HG03097 (cell line): Measurements from ENCODE around the gene ZNF460.
A peak's percentile ranks its signal among the peaks of the same experiment; 100 is the strongest.
"Not testable (repeated sequence)": the region's sequence is repeated elsewhere in the genome, so short reads cannot be mapped to it uniquely, and the experiment has no call there.

Experiments
- ATAC-seq: cut with Tn5 transposase; IDR thresholded peaks from one replicate; pipeline ENCODE4 v1.9.1; 2021; ENCODE audit not compliant: unreplicated experiment, low FRiP score

Gene ZNF460

DNA sequence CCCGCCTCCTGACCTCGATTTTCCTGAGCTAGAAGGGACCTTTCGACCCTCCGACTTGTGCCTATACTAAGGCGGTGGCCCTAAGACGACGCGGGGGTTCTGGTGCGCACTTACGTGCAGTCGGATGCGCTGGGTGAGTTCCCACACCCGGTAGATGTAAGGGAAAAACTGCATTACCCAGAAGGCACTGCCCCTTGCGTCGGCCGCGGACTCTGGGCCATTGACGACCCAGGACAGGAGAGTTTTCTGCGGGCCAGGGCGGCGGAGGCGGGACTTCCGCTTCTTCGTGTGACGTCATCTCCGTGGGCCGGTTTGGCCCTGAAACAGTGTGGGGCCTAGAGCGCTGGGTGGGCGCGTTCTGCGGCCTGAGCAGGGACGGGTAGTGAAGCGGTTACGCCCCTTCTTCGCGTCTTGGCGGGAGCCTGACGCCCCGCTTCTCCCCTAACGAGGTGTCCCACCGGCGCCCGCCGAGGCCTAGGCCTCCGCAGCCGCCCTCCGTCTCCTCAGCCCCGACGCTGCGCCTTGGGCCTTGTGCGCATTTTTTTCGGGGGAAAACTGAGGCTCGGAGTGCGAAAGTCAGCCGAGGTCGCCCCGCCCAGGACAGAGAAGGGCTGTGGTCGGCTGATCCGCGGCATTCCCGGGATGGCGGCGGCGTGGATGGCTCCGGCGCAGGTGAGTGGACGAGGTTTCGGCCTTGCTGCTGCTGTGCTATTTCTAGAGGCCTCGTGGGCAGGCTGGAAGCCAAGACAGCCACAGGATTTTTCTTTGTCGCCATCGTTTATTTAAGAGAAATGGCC is at the start of gene ZNF460:
Gene ZNF460 (plus strand): TSS at position 321 of the 797 bp plus-strand sequence. CDS start 322 bp downstream, at position 643.
- ATAC-seq, result peak; percentile 76

DNA sequence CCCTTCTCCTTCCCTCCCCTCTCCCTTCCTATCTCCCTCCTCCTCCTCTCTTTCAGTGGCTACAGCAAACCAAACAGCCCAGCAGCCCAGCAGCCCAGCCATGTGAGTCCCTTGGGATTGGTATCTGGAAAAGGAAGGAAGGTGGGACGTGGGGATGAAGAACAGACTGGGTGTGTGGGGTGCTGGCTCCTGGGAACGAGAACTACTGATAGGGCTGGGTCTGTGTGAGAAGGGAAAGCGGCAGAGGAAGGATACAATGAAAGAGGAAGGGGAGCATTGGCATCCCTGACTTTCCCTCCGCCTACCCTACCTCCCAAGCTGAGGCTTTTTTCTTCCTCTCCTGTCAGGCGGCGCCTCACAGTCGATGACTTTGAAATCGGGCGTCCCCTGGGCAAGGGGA is 48.6 kb upstream of the ZNF460 start:
- no peak for ATAC-seq

DNA sequence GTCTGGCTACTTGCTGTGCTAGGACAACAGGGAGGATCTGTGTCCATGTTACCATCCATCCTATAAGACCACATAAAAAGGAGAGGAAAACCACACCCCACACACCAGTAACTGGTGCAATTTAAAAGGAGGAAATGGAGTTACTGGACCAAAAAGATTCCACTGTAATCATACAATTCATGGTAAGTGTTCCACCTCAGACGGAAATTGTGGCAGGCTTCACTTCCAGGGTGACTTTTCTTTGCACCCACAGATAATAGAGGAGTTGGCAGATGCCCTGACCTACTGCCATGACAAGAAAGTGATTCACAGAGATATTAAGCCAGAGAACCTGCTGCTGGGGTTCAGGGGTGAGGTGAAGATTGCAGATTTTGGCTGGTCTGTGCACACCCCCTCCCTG is 47.1 kb upstream of the ZNF460 start:
- no peak for ATAC-seq

DNA sequence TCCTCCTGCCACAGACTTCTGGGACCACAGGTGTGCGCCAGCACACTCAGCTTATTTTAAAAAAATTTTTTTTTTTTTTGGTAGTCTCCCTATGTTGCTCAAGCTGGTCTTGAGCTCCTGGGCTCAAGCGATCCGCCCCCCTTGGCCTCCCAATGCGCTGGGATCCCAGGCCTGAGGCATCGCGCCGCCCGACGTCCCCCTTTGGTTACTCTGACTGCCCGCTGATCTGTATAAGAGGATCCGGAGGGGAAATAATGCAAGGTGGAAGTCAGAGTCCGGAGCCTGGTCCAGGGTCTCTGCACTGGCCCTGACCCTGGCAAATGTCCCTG is 40.3 kb upstream of the ZNF460 start:
- no peak for ATAC-seq

DNA sequence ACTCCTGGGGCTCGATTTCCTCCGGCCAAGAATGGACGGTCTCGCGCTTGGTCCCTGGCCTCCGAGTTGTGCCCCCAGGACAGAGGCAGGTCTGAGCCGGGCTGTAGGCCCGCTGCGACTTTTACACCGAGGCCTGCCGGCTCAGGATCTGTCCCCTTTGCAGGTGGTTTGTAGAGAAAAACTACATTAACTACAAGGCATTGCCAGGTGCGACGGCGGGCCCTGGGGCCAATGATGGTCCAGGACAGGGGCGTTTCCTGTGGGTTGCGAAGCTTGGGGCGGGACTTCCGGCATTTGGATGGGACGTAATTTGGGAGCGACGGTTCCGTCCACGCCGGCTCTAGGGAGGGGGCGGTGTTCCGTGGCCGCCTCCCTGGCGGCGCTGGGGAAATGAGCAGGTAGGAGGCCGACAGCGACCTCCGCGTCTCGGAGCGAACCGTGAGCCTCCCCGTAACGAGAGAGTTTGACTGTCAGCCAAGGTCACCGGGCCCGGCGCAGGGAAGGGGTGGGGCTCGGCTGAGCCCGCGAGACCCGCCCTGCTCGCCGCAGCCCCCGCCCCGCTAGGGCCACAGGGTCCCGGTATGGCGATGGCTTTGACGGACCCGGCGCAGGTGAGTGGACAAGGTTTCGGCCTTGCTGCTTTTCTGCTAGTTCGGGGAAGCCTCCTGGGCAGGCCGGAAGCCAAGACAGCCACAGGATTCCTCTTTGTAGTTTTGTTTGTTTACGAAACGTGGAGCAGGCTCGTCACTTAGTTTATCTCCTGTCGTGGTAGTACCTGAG is 39.8 kb upstream of the ZNF460 start, which contains the start of gene ZNF805:
Gene ZNF805 (plus strand): TSS at position 322 of the 780 bp plus-strand sequence. CDS start 260 bp downstream, at position 582.
- ATAC-seq, result peak; percentile 86

DNA sequence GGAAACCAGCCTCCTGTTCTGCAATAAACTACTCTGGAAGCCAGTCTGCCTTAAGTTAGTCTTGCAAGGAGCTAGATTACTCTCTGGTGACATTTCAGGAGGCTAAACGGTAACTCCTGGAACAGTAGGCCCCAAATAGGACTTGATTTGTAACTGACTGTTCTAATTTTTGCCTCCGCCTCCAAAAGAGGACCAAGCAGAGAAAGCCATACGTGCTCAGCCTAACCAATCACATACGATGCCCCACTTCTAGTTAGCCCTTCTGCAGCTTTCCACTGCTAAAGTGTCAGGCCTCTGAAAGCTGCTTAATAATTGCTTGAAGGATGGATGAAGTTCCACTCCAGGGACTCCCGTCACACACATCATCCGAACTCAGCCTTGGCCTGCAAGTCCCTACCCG is 39.1 kb upstream of the ZNF460 start:
- no peak for ATAC-seq

DNA sequence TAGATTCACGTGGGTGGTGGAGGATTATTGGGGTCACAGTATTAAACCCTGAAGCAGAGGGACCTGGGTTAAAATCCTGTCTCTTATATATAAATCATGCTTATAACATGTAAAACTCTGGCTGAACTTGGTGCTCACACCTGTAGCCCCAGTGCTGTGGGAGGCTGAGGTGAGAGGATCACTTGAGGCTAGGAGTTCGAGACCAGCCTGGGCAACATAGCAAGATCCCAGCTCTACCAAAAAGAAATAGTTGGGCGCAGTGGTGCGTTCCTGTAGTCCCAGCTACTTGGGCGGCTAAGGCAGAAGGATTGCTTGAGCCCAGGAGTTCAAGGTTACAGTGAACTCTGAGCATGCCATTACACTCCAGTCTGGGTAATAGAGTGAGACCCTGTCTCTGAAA is 37.5 kb upstream of the ZNF460 start:
- ATAC-seq, result no peak

DNA sequence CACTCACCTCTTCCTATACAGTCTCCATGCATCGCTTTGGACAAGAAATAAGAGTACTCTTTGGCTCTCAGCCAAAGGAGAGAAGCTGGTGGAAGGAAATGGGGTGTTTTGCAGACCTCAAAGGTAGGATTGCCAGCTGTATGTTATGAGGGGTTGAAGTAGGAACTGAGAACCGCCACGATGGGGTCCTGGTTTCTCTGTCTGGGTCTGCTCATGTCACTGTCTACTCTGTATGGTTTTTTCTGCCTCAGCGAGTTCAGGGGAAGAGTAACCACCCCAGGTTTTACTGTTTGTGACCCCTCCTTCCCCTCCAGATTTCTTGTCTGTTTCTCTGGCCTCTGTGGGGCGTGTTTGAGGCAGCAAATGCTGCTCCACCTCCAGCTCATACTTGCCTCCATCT is 35.8 kb upstream of the ZNF460 start:
- ATAC-seq, result no peak

DNA sequence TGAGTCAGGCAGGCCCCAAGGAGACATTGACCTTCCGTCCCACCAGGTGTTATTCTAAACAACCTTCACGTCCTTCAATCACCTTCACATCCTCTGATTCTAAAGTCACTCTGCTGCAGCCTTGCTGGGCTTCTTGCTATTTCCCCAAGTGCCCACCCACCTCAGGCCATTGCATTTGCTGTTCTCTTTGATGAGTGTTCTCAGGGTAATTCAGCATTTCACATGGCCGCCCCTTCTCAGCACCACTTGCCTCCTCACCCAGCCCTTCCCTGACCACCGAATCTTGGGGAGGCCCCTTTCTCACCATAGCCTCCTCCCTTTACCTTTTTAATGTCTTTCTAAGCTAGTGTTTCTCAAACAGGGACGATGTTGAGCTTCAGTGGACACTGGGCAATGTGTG is 35.2 kb upstream of the ZNF460 start:
- no peak for ATAC-seq

DNA sequence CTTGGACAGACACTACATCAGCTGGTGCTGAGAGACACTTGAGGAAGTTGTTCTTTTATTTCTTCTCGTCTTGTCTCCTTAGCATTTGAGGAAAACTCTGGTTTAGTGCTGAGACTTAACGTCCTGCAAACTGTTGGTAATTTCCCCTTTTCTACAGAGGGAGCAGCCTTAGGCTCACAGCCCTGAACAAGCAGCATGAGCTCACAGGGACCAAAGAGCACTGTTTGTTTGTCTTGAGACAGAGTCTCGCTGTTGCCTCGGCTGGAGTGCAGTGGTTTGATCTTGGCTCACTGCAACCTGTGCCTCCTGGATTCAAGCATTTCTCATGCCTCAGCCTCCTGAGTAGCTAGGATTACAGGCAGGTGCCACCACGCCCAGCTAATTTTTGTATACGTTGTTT is 34.3 kb upstream of the ZNF460 start:
- no peak for ATAC-seq

DNA sequence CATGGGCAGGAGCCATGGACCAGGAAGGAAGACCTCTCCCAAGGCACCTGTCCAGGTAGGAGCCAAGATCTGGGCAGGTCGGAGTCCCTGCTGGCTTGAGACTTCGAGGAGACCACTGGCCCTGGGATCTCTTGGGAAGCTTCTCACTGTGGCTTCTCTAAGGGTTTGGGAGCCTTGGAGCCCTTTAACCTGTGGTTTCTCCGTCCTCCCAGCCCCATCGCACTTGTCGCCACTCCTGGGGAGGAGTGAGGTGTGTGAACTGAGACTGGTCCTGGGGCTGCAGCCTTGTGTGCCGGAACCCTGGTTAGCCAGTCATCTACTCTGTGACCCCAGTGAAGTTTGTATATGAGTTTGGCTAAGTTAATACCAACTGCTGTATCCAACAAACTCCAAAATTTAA is 31.6 kb upstream of the ZNF460 start:
- no peak for ATAC-seq

DNA sequence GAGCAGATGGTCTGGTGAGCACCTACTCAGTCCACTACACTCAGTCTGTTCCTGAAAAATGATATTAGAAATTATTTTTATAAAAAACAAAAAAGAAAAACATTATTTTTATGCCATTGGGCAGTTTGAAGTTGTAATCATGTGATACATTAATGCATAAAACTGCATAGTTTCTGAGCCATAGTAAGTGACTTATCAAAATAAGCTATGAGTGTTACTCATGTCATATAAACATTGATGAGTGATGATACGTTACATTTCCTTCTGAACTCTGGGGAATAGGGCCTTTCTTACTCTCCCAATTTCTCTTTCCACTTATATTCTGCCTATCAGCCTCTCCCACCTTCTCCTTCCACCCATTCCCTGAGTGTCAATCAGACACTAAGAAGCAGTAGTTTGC is 31.0 kb upstream of the ZNF460 start:
- ATAC-seq, result no peak

DNA sequence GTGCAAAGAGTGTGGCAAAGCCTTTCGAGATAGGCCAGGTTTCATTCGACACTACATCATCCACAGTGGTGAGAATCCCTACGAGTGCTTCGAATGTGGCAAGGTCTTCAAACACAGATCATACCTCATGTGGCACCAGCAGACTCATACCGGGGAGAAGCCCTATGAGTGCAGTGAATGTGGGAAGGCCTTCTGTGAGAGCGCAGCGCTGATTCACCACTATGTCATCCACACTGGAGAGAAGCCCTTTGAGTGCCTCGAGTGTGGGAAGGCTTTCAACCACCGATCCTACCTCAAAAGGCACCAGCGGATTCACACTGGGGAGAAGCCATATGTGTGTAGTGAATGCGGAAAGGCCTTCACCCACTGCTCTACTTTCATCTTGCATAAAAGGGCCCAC is 26.5 kb upstream of the ZNF460 start:
- ATAC-seq, result not testable (repeated sequence)

DNA sequence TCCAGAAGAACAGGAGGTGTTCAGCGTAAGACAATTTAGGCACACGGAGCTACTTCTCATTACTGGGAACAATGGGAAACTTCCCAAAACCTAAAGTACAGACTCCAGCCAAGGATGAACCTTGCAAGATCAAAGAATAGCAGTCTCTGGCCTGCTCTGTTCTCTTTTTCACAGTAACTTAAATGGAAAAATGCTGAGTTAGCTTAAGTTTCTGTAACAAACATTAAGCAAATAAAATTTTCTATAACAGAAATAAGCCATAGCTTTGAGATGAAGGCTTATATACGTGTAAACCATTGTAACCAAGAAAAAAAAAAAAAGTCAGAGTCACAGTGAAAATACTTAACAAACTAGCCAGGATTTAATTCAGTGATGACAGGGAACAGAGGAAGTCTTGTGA is 18.2 kb upstream of the ZNF460 start:
- ATAC-seq, result no peak

DNA sequence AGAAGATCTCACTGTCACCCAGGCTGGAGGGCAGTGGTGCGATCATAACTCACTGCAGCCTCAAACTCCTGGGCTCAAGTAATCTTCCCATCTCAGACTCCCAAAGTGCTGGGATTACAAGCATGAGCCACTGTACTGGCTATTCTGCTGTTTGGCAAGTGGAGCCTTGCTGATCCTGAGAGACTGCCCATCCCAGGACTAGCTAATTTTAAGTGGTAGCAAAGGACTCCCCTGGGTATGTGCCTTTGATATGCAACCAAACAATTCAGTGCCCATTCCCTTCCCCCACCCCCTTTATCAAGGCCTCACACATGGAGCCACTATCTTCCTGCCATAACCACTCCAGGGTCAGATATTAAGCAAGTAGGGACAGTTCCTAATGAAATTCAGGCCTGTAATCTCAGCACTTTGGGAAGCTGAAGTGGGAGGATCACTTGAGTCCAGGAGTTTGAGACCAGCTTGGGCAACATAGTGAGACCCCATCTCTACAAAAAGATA is 17.0 kb upstream of the ZNF460 start:
- no peak for ATAC-seq

DNA sequence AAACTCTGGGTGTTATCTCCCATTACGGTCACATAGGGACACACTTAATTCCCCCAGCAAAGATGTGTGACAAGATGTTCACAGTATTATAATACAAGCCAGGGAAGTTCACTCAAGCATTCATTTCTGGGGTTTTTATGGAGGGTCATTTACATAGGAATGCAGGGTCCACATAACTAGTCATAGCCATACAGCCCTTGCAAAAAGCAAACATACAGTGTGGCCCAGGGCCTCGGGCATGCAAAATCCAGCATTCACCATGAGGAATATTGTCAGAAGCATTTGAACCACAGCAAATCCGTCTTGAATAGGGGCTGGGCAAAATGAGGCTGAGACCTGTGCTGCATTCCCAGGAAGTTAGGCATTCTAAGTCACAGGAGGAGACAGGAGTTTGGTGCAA is 13.0 kb upstream of the ZNF460 start:
- no peak for ATAC-seq

DNA sequence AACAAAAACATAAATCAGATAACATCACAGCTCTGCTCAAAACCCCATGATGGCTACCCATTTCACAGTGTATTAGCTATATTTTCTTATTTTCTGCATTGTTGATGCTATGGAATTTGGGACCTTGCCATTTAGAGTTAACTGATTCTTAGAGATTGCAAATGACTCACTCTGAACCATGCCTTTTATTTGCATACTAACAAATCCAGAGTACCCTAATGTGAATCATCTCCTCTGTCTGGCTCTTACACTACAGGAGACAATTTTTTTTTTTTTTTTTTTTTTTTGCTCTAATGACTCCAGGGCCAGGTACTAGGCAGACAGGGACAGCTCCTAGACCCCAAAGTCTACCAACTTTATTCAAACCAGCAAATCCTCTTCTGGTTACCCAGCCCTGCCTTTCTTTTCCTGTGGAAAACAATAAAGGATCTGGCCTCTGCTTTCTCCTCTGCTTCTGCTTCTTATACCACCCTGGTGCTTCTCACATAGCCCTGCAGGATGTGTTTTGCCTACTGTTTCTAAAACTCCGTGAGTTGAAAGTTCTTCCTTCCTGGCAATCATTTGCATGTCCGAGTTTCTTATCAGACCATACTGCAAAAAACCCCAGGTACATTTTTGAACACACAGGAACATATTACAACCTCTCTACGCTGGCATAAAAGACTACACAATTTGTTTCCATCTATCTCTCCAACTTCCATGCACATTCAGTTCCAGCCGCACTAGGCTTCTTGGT is 10.6 kb upstream of the ZNF460 start:
- ATAC-seq, result peak; percentile 50

DNA sequence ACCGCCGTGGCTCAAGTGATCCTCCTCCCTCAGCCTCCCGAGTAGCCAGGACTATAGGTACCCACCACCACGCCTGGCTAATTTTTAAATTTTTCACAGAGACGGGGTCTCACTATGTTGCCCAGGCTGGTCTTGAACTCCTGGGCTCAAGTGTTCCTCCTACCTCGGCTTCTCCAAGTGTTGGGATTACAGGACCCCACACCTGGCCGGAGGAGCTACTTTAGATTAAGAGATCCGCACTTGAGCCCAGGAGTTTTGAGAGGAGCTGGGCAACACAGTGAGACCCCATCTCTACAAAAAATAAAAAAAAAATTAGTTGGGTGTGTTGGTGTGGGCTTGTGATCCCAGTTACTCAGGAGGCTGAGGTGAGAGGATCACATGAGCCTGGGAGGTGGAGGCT is 9.0 kb upstream of the ZNF460 start:
- ATAC-seq, result no peak

DNA sequence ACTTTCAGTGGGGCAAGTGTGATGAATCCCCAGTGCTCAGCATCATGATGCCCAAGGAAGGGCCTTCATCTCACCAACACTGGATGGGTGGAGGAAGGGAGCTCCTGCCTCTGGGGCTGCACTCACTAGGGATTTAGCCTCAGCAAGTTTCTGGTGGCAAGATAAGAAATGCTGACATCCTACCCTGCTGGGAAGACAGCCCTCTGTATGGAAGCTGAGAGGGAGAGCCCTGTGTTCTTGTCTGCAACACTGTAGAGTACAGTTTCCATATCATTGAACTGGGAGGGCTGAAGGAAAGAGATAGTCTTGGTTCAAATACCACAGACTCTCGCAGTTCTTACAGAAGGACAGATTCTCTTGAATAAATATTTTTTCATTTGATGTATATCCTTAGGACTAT is 7.3 kb upstream of the ZNF460 start:
- no peak for ATAC-seq

DNA sequence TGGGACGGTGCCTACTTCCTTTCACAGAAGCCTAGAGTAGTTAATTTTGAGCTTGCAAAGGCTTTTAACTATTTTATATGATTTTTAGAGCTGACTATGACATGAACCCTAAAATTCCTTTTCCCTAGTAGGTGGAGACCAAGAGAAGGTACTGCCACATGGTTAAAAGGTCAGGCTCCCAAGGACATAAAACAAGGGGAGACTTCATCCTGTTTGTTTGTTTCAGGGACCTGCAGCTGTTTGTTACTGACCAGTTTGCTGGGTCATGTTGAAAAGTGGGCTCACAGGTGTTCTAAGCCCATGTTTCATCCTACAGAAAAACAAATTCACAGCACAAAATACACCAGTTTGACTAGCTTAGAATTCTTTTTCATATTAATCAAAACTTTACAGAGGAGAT is 3.9 kb upstream of the ZNF460 start:
- no peak for ATAC-seq

DNA sequence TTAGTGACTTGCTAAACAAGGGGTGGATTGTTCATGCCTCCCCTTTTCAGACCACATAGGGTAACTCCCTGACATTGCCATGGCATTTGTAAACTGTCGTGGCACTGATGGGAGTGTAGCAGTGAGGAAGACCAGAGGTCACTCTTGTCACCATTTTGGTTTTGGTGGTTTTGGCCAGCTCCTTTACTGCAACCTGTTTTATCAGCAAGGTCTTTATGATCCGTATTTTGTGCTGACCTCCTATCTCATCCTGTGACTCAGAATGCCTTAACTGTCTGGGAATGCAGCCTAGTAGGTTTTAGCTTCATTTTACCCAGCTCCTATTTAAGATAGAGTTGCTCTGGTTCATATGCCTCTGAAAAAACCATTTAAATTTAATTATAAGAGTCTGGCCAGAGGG is 1.8 kb upstream of the ZNF460 start:
- ATAC-seq, result not testable (repeated sequence)
